K562 treated with DMSO at 1 percent for 24 hours (cell line): ENCODE results near the gene PFKL. TPM values are rescaled to one million over a fixed set of nuclear protein-coding genes. Genes with fewer than 3 reads are reported as not detected.

Experiments
- total RNA-seq: library from RNA; unstranded; fragments of 300-600 nt; gene quantifications from 2 replicates; pipeline ENCODE4 v1.2.3, GENCODE V29; 2022; ENCODE audit warnings: low read depth; ENCODE audit not compliant: insufficient read depth

The PFKL gene
- total RNA-seq: 175 and 200 TPM in 2 replicates

GRCh38 chr21:44299458-44300261 is at the start of gene PFKL:
Gene PFKL, plus strand, starts transcription at chr21:44300053. Its CDS starts 53 bp downstream, at chr21:44300106.

GRCh38 chr21:44261675-44262295 is 38.1 kb upstream of the PFKL start, which contains the start of gene DNMT3L:
Gene DNMT3L, minus strand, starts transcription at chr21:44261897. Its CDS starts 638 bp downstream, at chr21:44261259.

GRCh38 chr21:44285138-44285992 is 14.5 kb upstream of the PFKL start, which contains the start of gene AIRE:
Gene AIRE, plus strand, starts transcription at chr21:44285876. Its CDS starts 131 bp downstream, at chr21:44286007.

GRCh38 chr21:44338971-44339910 is 39.4 kb downstream of the PFKL start, which contains the start of gene CFAP410:
Gene CFAP410, minus strand, starts transcription at chr21:44339390. Its CDS starts 196 bp downstream, at chr21:44339194.

GRCh38 chr21:44353191-44353970 is 53.5 kb downstream of the PFKL start, which contains the start of gene TRPM2:
Gene TRPM2, plus strand, starts transcription at chr21:44353621. Its CDS starts 80 bp downstream, at chr21:44353701.

Other genes with a start within 250 kb of the PFKL start
- 16.8 and 18.8 TPM in 2 replicates for gene PWP2, start 192.7 kb upstream of the PFKL start, total RNA-seq
- 80.2 and 87.1 TPM in 2 replicates for gene GATD3, start 166.4 kb upstream of the PFKL start, total RNA-seq
- gene ICOSLG, start 59.1 kb upstream of the PFKL start, total RNA-seq: 7.6 and 9.0 TPM in 2 replicates
- gene DNMT3L, start 38.2 kb upstream of the PFKL start, total RNA-seq: not detected in 2 replicates
- gene AIRE, start 14.2 kb upstream of the PFKL start, total RNA-seq: not detected in 2 replicates
- 19.1 and 28.2 TPM in 2 replicates for gene CFAP410, start 39.3 kb downstream of the PFKL start, total RNA-seq
- 3.2 and 4.5 TPM in 2 replicates for gene TRPM2, start 53.6 kb downstream of the PFKL start, total RNA-seq
- 0.13 and 0.21 TPM in 2 replicates for gene LRRC3, start 155.5 kb downstream of the PFKL start, total RNA-seq
- not detected in 2 replicates for gene KRTAP10-1, start 240.1 kb downstream of the PFKL start, total RNA-seq